NCI-H1092 (cell line): Measurements from ENCODE around the gene DEGS2.
"Not testable (repeated sequence)": the region's sequence is repeated elsewhere in the genome, so short reads cannot be mapped to it uniquely, and the experiment has no call there.

Experiments
- DNase-seq: peaks from one replicate; lab custom pipeline; 2025; lab: John Stamatoyannopoulos, UW

The DEGS2 gene

DNA sequence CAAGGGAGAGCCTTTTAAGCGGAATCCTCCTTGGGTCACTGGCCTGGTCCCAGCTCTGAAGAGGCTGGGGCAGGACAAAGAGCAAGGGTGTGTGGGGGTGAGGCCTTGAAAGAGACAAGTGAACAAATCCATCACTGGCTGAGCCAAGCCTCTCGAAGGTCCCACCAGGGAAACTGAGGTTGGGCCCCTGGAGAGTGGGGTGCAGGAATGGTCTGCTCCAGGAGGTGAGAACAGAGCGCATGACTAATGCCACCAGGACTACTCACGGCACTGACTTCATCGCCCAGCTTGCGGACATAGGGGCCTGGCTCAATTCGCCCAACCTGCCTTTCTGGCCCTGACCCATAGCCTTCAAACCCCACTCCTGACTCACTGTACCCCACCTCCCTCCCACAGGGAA is 19.2 kb upstream of the DEGS2 start:
- no peak for DNase-seq

DNA sequence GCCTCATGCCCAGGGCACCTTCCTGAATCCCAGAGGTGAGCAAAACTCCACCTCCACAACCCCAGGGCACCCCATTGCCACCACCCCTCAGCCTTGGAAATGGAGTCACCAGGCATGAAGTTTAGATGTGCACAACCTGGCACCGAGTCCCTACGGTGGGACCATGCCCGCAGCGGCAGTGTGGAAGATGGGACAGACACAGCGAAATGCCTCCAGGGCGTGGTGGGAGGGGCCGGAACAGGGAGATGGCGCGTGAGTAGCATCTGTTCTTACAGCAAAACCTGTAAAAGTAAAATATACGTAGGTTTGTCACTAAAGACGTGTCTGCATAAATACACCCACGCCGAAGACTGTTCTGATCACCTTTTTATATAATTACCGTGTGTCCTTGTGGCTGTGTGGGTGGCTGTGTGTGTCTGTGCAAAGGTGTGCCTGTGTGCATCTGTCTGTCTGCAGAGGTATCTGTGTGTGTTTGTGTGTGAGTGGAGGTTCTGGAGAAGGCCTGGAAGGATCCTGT is 17.4 kb upstream of the DEGS2 start:
- no peak for DNase-seq

DNA sequence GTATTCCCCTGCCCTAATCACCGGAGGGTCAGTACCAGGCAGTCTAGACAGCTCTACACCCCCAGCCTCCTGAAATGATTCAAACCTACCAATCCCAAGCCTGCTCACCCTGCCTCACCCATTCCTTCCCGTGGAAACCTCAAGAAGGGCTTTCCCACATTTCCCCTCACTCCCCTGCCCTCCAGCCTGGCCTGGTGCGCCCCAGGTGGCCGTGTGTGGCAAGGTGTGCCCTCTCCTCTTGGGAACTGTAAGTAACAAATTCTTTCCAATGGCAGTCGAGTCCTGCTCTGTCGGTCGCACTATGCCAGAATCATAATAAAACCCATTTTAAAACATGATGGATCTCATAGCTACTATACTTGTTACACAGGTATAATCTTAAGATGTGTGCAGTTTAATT is 13.9 kb upstream of the DEGS2 start:
- DNase-seq, result no peak

DNA sequence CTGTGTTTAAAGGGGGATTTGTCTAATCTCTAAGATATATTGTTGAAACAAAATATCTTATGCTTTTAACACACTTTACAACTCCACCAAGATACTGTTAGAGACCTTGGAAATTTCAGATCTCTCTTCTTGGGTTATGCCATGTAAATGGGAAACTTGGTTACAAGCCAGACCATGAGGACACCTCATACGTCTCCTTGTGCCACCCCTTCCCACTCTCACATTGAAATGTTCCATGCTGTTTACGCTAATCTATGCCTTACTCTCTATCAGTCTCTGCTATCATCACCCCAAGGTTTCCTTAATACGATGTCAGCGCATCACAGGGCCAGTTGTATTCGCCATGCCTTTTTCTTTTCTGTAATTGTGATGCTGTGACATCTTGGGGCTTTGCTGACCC is 13.4 kb upstream of the DEGS2 start:
- DNase-seq, result no peak

DNA sequence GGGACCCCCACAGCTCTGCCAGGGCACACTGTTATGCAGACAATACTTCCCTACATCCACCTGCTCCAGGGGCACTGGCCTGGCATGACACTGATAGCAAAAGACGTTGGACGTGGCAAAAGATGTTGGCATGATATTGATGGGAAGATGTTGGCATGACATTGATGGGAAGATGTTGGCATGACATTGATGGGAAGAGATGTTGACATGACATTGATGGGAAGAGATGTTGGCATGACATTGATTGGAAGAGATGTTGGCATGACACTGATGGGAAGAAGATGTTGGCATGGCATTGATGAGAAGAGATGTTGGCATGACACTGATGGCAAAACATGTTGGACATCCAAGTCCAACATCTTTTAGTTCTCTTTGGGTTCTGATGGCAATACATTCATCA is 11.4 kb upstream of the DEGS2 start:
- no peak for DNase-seq

DNA sequence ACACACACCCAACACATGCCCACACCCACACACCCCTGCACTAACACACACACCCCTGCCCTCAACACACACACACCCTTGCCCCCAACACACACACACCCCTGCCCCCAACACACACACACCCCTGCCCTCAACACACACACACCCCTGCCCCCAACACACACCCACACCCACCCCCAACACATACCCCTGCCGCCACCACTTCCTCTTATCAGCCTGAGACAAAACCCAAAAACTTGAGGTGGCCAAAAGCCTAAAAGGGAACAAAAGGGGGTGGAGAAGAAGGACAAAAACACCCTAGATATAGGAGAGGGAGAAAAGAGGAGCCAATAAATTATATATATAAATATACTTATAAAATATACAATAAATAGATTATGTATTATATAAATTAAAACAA is 9.1 kb upstream of the DEGS2 start:
- no peak for DNase-seq

DNA sequence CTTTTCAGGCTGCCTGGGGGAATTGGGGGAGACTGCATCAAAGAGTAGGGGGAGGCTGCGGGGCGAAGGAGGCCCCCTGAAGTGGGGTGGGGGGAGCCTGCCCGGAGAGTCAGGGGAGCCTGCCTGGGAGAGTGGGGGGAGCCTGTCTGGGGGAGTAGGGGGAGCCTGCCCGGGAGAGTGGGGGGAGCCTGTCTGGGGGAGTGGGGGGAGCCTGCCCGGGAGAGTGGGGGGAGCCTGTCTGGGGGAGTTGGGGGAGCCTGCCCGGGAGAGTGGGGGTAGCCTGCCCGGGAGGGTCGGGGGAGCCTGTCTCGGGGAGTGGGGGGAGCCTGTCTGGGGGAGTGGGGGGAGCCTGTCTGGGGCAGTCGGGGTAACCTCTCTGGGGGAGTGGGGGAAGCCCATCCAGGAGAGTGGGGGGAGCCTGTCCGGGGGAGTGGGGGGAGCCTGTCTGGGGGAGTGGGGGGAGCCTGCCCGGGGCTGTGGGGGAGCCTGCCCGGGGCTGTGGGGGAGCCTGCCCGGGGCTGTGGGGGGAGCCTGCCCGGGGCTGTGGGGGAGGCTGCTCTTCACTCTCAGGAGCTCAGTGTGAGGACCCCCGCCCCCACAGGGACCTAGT is 6.5 kb upstream of the DEGS2 start:
- no peak for DNase-seq

DNA sequence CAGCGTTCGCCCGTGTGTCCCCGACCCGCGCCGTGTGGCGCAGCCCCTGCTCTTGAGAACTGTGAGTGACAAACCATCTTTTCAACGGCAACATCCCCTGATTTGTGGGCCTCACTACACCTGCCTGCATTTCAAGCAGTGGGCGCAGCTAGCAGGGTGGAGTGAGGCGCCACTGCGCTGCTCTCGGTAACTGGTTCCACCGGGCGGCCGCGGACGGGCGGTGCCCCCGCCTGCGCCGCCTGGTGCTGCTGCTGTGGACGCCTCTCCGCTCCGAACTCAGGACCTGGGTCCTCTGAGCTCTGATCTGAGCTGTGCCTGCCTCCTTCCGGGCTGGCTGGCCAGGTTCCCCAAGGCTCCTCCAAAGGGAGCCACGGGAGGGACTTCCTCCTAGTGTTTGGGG is 5.9 kb upstream of the DEGS2 start:
- no peak for DNase-seq

DNA sequence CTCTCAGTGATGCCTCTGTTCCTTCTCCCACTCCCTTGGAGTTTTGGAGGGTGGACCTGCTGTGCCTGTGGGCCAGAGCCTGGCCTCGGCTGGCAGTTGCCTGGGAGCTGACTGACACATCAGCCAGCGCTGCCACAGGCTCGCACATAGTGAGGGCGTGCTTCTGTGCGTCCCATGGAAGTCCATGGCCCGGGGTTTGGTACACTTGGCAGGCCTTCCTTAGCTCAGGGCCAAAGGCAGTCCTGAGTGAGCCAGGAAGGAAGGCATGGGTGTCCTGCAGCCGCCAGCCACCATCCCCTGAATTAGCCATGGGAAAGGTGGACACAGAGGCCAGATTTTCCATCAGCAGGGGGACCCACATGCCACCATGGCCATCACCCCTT is 1.1 kb upstream of the DEGS2 start:
- no peak for DNase-seq

DNA sequence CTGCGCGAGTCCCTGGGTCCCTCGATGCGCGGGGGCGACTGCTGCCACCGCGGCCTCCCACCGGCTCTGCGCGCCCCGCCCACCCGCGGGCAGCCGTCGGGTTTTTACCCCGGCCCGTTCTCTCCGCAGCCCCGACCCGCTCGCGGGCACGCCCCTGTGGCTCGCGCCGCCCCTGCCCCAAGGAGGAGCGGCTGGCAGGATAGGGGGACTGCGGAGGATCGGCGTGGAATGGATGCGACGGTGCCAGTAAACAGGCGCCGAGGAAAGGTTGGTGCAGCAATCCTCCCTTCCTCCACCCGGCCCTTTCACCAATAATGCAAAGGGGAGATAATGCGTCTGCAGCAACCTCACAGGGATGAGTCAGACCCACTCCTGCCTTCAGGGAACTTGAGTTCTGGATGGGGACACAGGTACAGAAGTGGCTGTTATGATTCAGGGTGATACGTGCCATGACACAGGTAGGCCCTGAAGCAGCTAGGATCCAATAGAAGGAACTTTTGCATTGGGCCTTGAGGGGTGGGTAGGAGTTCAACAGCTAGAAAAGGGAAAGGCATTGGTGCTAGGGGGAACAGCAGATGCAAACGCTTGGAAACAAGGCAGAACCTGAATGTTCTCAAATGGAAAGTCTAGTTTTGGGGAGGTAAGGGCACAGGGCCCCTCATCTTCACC is 554 bp upstream of the DEGS2 start:
- no peak for DNase-seq

DNA sequence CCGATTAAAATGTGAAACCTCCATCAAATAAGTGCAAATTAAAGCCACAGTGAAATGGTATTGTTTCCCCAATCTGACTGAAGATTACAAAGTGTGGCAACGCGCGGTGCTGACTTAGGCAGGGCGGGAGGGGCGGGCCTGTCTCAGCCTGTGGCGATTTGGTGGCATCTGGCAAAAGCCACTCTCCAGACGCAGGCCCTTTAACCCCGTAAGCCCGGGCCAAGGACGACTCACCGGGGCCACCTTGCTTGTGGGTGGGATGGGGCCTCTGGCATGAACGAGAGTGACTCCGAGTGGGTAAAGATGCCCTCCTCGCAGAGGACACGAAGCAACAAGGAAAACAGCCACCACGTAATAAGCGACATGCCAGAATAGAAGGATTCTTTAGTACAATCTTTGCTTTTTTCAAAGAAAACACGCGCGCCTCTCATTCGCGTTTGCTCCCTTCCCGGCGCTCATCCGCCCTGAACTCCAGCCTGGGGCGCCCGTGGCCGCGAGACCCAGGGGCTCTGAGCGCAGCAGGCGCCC is 815 bp downstream of the DEGS2 start:
- DNase-seq, result no peak

DNA sequence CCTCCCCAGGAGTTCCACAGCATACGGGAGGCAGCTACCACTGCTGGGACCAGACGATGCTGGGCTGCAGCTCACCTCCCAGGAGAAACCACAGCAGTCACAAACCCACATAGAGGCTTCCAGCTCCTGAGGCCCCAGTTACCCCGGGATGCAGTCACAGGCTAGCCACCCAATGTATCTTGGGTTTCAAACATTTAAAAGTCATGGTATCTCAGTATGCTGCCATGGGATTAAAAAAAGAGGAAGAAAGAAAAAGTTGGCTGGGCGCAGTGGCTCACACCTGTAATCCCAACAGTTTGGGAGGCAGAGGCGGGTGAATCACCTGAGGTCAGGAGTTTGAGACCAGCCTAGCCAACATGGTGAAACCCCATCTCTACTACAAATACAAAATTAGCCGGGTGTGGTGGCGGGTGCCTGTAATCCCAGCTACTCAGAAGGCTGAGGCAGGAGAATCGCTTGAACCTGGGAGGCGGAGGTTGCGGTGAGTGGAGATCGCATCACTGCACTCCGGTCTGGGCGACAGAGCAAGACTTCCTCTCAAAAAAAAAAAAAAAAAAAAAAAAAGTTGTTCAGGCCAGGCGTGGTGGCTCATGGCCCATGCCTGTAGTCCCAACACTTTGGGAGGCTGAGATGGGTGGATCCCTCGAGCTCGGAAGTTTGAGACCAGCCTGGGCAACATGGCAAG is 1.8 kb downstream of the DEGS2 start:
- DNase-seq, result not testable (repeated sequence)

DNA sequence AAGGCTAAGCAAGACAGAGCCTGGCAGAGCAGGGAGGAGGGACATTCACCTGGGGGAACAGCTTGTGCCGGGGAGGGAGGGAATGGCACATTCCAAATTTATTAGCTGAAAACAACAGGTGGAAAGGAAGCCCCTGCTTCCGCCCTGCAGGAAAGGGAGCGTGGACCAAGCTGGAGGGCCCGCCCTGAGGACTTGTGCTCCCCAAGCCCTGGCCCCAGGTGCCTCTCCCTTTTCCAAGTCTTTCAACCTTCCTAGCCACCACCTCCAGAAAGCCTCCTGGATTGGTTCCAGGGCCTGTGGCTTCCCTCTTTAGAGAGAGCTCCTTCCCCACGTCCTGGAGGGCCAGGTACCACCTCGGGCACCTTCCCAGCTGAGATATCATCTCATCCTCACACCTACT is 2.7 kb downstream of the DEGS2 start:
- DNase-seq, result no peak

DNA sequence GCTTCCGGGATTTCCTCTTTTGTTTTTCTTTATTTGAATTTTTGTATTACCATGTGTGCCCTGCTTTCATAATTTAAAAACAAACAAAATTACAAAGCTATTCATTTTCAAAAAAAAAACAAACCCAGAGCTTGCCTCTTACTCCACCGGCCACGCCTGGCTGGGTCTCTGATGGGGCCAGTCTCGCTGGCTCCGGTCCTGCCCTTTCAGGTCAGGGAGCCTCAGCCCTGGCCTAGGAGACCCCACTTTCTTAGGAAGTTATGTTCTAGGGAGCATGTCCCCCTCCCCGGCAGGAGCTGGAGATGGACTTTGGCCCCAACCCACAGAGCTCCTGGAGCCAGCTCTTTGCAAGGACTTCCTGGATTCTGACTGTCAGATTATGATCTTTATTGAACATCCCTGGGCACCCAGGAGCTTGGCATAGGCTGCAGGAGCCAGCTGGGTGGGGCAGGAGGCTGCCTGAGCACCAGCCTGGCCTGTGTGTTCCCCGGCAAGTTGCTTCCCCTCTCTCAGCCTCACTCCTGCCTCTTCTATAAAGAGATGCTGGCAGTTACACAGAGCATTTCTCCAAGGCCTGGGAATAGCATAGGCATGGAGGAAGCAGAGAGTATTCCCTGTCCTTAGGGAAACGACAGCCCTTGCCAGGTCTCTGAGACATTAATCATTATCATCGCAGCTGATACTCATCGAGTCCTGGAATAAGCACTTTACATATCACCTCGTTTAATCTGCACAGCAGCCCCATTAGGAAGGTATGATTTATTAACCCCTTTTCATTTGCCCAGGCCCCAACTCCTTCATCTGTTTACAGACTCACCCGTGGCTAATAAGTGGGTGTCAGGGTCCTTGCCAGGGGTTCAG is 3.5 kb downstream of the DEGS2 start:
- DNase-seq, result no peak

DNA sequence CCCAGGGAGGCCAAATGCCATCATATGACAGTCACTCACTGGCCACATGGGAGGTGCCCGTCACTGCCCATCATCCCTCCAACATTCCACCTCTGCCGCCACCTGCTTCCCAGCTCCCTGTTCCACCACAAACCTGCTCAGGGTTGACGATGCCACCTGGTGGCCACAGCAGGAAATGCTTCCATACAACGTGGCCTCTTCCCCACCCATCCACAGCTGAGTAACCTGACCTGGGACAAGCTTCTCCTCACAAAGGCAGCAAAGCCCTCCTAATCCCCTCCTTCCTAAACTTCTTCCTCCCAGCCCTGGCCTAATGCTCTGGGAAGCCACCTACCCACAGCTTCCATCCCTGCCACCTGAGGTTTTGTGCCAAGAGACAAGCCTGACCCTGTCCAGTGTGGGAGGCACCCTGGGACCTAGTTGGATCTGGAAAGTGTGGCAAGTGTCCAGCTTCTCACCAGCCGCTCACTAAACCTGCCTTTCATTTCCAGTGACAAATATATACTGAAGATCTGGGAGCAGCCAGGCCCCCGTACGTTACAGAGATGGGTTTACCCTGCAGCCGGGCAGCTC is 4.3 kb downstream of the DEGS2 start:
- DNase-seq, result no peak

DNA sequence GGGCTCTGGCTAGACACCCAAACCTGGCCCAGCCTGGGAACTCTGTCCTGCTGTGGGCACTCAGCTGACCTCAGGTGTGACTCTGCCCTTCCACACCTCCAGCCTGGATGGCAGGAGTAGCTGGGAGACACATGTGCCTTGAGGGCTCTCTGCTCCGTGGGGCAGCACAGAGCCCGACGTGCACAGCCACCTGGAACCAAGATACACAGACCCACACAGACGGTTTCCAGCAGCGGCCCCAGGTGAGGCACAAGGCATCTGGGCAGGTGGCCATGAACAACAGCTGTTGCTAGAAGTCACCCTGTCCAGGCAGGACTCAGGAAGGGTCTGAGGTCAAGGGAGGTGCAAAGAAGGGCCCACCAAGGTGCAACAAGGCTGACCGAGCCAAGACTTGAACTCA is 5.9 kb downstream of the DEGS2 start:
- DNase-seq, result no peak

DNA sequence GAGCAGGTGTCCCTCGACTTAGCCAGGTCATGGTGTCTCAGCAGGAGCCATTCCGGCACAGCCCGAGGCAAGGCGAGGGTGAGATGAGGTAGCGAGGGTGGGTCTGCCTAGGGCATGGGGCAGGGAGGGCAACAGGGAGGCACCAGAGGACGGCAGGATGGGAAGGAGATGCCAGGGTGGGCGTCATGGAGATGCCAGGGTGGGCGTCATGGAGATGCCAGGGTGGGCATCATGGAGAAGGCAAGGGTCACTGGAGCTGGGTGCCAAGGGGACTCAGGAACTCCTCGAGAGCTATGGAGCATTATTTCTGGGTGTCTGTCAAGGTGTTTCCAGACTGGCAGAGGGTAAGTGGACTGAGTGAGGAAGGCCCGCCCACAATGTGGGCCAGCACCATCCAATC is 7.4 kb downstream of the DEGS2 start:
- DNase-seq, result no peak

DNA sequence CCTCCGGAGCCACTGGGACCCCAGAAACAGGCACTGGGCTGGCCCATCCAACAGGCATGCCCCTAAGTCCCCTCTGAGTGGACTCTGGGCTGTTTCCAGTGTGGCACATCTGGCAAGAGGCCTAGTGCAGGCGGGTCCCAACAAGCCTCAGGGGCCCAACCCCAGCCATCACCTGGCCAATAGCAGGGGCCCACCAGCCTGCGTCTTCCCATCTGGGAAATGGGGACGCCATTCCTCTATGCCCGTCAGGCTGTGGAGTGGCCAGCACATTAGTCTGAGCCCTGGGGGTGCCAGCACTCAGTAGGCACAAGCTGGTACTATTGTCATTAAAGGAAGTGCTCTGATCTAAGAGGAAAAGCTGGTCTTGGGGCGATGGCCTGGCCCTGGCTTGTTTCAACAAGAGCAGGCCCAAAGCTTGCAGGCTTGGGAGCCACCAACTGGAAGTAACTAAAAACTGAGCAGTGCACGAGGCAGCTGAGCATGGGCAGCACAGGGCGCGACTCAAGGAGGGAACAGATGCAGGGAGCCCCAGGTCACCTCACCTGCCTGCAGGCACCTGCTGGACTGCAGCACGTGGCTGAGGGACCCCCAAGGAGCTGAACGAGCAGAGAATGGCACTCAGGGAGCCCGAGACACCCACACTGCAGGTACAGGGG is 8.4 kb downstream of the DEGS2 start:
- DNase-seq, result no peak

DNA sequence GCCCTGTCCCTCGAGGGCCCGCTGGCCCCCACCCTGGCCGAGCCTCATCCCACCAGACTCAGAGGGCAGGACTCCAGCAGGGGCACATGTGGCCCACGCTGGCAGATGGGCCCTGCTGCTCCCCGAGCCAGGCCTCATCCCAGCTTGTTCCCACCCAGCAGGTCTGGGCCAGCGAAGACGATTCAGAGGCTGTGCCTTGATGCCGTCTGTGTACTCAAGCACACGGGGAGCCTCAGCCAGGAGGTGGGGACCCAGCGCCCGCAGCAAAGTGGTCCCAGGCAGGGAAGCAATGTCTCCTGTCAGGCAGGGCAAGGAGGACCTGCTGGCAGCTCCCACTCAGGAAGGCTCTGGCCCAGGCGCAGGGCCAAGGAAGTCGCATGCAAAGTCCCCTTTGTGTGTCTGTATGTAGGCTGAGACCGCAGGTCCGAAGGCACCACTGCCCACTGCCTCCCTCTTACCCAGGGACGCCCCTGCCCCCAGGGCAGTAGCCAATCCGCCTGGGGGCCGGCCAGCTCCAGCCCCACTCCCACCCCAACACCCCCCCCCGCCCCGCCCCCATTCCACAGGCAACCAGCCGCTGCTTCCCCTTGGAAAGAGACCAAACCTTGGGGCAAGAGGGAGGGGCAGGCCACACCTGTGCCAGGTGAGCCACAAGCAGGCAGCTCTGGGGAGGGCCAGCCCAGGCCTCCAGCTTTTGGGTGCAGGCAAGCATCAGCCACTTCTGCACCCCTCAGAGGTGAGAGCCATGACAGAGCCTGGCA is 9.4 kb downstream of the DEGS2 start:
- no peak for DNase-seq

DNA sequence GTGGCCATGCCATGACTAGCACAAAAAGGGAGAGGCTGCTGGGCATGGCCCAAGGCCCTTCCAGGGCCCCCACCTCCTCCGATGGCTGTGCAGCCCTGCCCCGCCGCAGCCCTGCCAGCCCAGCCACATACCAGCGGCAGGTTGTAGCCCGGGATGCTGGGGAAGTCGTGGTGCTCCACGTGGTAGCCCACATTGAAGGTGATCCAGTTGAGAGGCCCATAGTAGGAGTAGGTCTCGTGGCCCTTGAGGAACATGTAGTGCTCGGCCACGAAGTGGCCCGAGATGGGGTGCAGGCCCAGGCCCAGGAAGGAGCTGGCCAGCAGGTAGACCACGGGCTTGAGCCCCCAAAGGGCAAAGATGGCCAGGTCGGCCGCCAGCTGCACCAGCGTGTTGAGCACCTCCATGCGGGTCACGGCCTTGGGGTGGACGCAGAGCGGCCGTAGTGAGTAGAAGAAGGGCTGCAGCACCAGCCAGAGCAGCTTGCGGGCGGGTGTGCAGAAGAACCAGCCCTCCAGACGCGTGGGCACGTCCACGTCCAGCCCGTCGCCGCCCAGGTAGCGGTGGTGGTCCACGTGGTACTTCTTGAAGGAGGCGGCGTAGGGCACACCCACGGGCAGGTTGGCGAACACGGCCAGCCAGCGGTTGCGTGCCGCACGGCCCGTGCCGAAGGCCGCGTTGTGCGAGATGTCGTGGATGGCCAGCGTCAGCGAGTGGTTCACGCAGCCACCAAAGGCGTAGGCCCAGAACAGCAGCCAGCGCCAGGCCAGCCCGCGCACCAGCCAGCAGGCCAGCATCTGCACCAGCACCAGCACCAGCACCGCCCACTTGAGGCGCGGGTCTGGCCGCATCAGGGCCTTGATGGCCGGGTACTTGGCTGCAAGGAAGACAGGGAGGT is 10.4 kb downstream of the DEGS2 start:
- no peak for DNase-seq
